Measurements from ENCODE around the gene GPR156.

Gene GPR156

DNA sequence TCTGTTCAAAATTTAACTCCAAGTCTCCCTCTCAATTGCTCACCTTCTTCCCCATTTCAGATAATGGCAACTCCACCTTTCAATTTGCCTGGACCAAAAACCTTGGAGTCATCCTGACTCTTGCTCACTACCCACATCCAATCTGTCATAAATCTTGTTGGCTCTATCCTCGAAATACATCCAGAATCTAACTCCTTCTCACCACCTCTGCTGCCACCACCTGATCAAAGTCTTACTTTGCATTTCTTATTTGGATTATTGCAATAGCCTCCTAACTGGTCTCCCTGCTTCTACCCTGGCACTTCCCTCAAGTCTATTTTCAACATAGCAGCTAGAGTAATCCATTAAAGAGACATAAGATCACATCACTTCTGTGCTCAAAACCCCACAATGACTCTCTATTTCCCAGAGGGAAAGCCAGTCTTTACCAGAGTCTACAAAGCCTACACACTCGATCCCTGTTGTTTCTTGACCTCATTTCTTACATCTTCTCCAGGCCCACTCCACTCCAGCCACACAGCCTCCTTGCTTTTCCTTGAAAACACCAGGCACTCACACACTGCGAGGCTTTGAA is 86.6 kb downstream of the GPR156 start:
- H3K4me3 ChIP-seq (ENCODE audit: low read length) = no peak overlapping the region
- peak; percentile 40 for TF ChIP-seq CTCF (conservative IDR thresholded peaks at IDR 0.05; ENCODE audit: low read length)
- peak; percentile 34 for DNase-seq (ENCODE audit: low read depth)

GRCh38 chr3:120196812-120197211 is 88.2 kb downstream of the GPR156 start:
- no peak for TF ChIP-seq CTCF (conservative IDR thresholded peaks at IDR 0.05; ENCODE audit: low read length)
- no peak overlapping the region for H3K4me3 ChIP-seq (ENCODE audit: low read length)
- DNase-seq (ENCODE audit: low read depth) = no peak

- no peak overlapping the region for H3K4me3 ChIP-seq (ENCODE audit: low read length)
- no peak for DNase-seq (ENCODE audit: low read depth)
- no peak for TF ChIP-seq CTCF (conservative IDR thresholded peaks at IDR 0.05; ENCODE audit: low read length)
These were observed 88.7 kb downstream of the GPR156 start for GRCh38 chr3:120196333-120196732.

GRCh38 chr3:120193554-120193953 is 91.5 kb downstream of the GPR156 start:
- DNase-seq (ENCODE audit: low read depth) = no peak
- no peak for TF ChIP-seq CTCF (conservative IDR thresholded peaks at IDR 0.05; ENCODE audit: low read length)
- no peak overlapping the region for H3K4me3 ChIP-seq (ENCODE audit: low read length)

- no peak for TF ChIP-seq CTCF (conservative IDR thresholded peaks at IDR 0.05; ENCODE audit: low read length)
- H3K4me3 ChIP-seq (ENCODE audit: low read length) = no peak overlapping the region
- DNase-seq (ENCODE audit: low read depth) = peak; percentile 38
These were observed 92.4 kb downstream of the GPR156 start for GRCh38 chr3:120192579-120192978.

DNA sequence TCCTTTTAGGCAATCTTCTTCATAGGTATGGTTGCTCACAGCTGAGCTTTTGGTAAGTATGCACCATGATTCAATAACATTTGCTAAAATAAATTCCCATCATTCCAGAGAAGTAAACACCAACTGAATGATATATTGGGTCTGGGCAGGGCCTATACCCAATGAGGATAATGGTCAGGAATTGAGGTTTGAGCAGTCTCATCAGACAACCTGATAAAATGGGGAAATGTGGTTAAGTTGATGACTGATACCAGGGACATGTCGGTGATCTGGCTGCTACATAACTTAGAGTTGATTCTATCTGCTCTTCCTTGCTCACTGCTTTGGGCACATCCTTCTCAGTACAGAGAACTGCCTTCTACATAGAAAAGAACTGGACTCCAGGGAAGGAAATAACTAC is 92.9 kb downstream of the GPR156 start:
- no peak for TF ChIP-seq CTCF (conservative IDR thresholded peaks at IDR 0.05; ENCODE audit: low read length)
- DNase-seq (ENCODE audit: low read depth) = peak; percentile 86
- H3K4me3 ChIP-seq (ENCODE audit: low read length) = no peak overlapping the region

GRCh38 chr3:120182613-120183511 is 102.2 kb downstream of the GPR156 start:
- peak; percentile 73 for TF ChIP-seq CTCF (conservative IDR thresholded peaks at IDR 0.05; ENCODE audit: low read length)
- no peak overlapping the region for H3K4me3 ChIP-seq (ENCODE audit: low read length)
- peak; percentile 63 for DNase-seq (ENCODE audit: low read depth)

Data from AG10803 (cell line).